GM12878 (cell line): ENCODE data around the gene ZNF428. TPM values are rescaled to one million over a fixed set of nuclear protein-coding genes. Genes with fewer than 3 reads are reported as not detected.

Experiments used
- ATAC-seq: fragments of 200-7000 bp; cut with Tn5 transposase; 3 replicates; pipeline ENCODE4 v1.9.1; 2020; ENCODE audit warnings: mild to moderate bottlenecking, moderate library complexity
- BruUV-seq: library from RNA; stranded (reverse); fragments of 400-500 nt; replicated peaks from 2 replicates; lab custom pipeline; 2021; lab: Mats Ljungman, UMichigan
- CTCF ChIA-PET: fragments of 300-600 bp; sonication (Branson Sonifier 250); formaldehyde crosslinking; extraction: SDS; loops from one replicate; lab custom pipeline; 2021; ENCODE audit warnings: inconsistent platforms; lab: Yijun Ruan, JAX
- POLR2A ChIA-PET: fragments of 350-600 bp; formaldehyde crosslinking; extraction: SDS; loops from one replicate; lab custom pipeline; 2021; ENCODE audit warnings: inconsistent platforms; lab: Charles Lee
- RAD21 ChIA-PET: fragments of 300-600 bp; sonication (Branson Sonifier 250); formaldehyde crosslinking; loops from one replicate; lab custom pipeline; 2023; ENCODE audit warnings: antibody characterized with exemption; ENCODE audit not compliant: unreplicated experiment; lab: Charles Lee
- SMC1A ChIA-PET: fragments of 300-600 bp; sonication (Branson Sonifier 250); formaldehyde crosslinking; loops from one replicate; lab custom pipeline; 2023; ENCODE audit not compliant: unreplicated experiment, uncharacterized antibody; lab: Charles Lee
- DNase-seq: peaks from one replicate; pipeline ENCODE4 v3.0.0-alpha.2; 2011; ENCODE audit warnings: low read depth, low spot score
- FAIRE-seq: peaks from 3 replicates; lab custom pipeline; 2011; peaks lifted over from hg19 to GRCh38; lab: Jason Lieb, UNC
- H2AFZ ChIP-seq: 2 replicates; pipeline ENCODE4 v1.6.0; 2011; ENCODE audit warnings: low read depth, low read length, control low read depth; ENCODE audit not compliant: control insufficient read depth
- H3K27ac ChIP-seq: 2 replicates; pipeline ENCODE4 v1.5.1; 2011; ENCODE audit warnings: control low read depth; ENCODE audit not compliant: control insufficient read depth, insufficient read depth
- H3K27me3 ChIP-seq, 2 experiments: replicated peaks in 1 of 2; 2 replicates each; pipeline versions ENCODE4 v1.6.0 to v1.6.1; 2011; ENCODE audit warnings: low read length in 1 of 2; ENCODE audit not compliant: control insufficient read depth in 2 of 2, insufficient read depth in 2 of 2
- H3K36me3 ChIP-seq, 2 experiments: 2 replicates each; pipeline ENCODE4 v1.5.1; 2011; ENCODE audit warnings: low read length in 1 of 2; ENCODE audit not compliant: control insufficient read depth in 2 of 2, insufficient read depth in 2 of 2
- H3K4me1 ChIP-seq: 2 replicates; pipeline ENCODE4 v1.6.1; 2011; ENCODE audit warnings: mild to moderate bottlenecking, low read length, moderate library complexity, mixed read lengths; ENCODE audit not compliant: control insufficient read depth, insufficient read depth
- H3K4me2 ChIP-seq: 2 replicates; pipeline ENCODE4 v1.6.0; 2011; ENCODE audit warnings: control low read depth; ENCODE audit not compliant: control insufficient read depth, insufficient read depth
- H3K4me3 ChIP-seq: fragments of 200-600 bp; sonication (generic); 2 replicates; pipeline ENCODE4 v1.5.1; 2016
- H3K79me2 ChIP-seq: 2 replicates; pipeline ENCODE4 v1.6.0; 2011; ENCODE audit warnings: low read length; ENCODE audit not compliant: control insufficient read depth, insufficient read depth
- H3K9ac ChIP-seq: 2 replicates; pipeline ENCODE4 v1.8.0; 2011; ENCODE audit warnings: low read length, control low read depth, mixed read lengths; ENCODE audit not compliant: control insufficient read depth, insufficient read depth
- H3K9me3 ChIP-seq: replicated peaks from 3 replicates; pipeline ENCODE4 v1.5.1; 2011; ENCODE audit warnings: mild to moderate bottlenecking, low read length; ENCODE audit not compliant: control insufficient read depth, insufficient read depth
- H4K20me1 ChIP-seq: 2 replicates; pipeline ENCODE4 v1.6.0; 2011; ENCODE audit not compliant: control insufficient read depth, insufficient read depth
- ATF3 ChIP-seq: IDR thresholded peaks from 2 replicates; pipeline ENCODE4 v1.6.1; 2011; ENCODE audit warnings: low read depth, mild to moderate bottlenecking, low read length, moderate library complexity, borderline replicate concordance; ENCODE audit errors: extremely low read depth
- CREB1 ChIP-seq: IDR thresholded peaks from 2 replicates; pipeline ENCODE4 v1.6.1; 2012; ENCODE audit warnings: low read depth, mild to moderate bottlenecking, inconsistent platforms
- MEF2B ChIP-seq: fragments of 450-650 bp; IDR thresholded peaks from 2 replicates; pipeline ENCODE4 v1.6.1; 2018; ENCODE audit warnings: mild to moderate bottlenecking, moderate library complexity; ENCODE audit not compliant: partially characterized antibody, poor library complexity, severe bottlenecking
- MLLT1 ChIP-seq: fragments of 450-650 bp; IDR thresholded peaks from 2 replicates; pipeline ENCODE4 v1.6.1; 2016; ENCODE audit warnings: mild to moderate bottlenecking
- SKIL ChIP-seq: fragments of 450-650 bp; IDR thresholded peaks from 2 replicates; pipeline ENCODE4 v1.6.1; 2017; ENCODE audit warnings: mild to moderate bottlenecking, low read depth, inconsistent platforms; ENCODE audit not compliant: poor library complexity, severe bottlenecking
- SP1 ChIP-seq: IDR thresholded peaks from one replicate; pipeline ENCODE4 v1.6.1; 2011; ENCODE audit warnings: low read depth, low read length
- WGBS: methylation state at CpG from one replicate; pipeline ENCODE4 v1.1.6; 2016; ENCODE audit warnings: low lambda C conversion rate; ENCODE audit not compliant: insufficient replicate concordance, insufficient coverage; ENCODE audit errors: missing lambda C conversion rate; 5-methylcytosine and 5-hydroxymethylcytosine counted together
- in situ Hi-C: fragments of 300-500 bp; cut with MboI; formaldehyde crosslinking; loops from 9 replicates; pipeline ENCODE4 v1.14.3; 2018; ENCODE audit warnings: mixed read lengths
- intact Hi-C: fragments of 100-400 bp; cut with micrococcal nuclease; formaldehyde crosslinking; loops from one replicate; pipeline ENCODE4 v1.14.2; 2022; ENCODE audit not compliant: unreplicated experiment
- polyA plus RNA-seq, 11 experiments: library from polyadenylated mRNA; depleted of rRNA in 4 of 11; unstranded in 6 of 11; stranded (reverse) in 5 of 11; fragments of >200 nt; fragmentation: Nextera tagmentation in 4 of 11; fragmentation: Illumina TruSeq in 1 of 11; extraction: Ambion mirVana in 4 of 11; extraction: Trizol in 1 of 11; gene quantifications; 1 replicate in 1 of 11; 2 replicates in 10 of 11; pipeline versions ENCODE4 v1.2.1 to v1.2.3, GENCODE V29; 2011 to 2016; ENCODE audit warnings: inconsistent platforms in 2 of 11, missing spikeins in 2 of 11, low read depth in 1 of 11
- total RNA-seq, 4 experiments: library from RNA; depleted of rRNA in 3 of 4; stranded (reverse); fragments of >200 nt in 3 of 4; fragmentation: Illumina TruSeq in 1 of 4; extraction: Trizol in 1 of 4; gene quantifications; 2 replicates each; pipeline versions ENCODE4 v1.2.1 to v1.2.3, GENCODE V29; 2013 to 2021

The ZNF428 gene
- total and polyA plus RNA-seq, 10 of the 15 experiments (the other 5 are each of a cell fraction or from before 2014, with no cell fraction given) = 0.27 to 57.8 (median 20.4) TPM

GRCh38 chr19:43667876-43668405 is 48.5 kb upstream of the ZNF428 start:
- H3K4me3 ChIP-seq = peak overlapping the region; percentile 59
- no peak for DNase-seq
- ATAC-seq = no peak
- 66% methylated on average over 29 of the region's 29 CpGs for WGBS
- RAD21 ChIA-PET = interaction anchor here (0.6 to 2.9 kb wide), 48 partner anchors 8 to 427 kb away, joined by 3 to 86 read pairs (median 4); partner anchors contain the start of genes IRGQ, KCNN4, PHLDB3 and SMG9
- in situ Hi-C loops = no loop called here
- no peaks in the 10 kb centered on the region for H3K36me3 ChIP-seq
- POLR2A ChIA-PET = interaction anchor here (0.6 to 1.6 kb wide), 19 partner anchors 10 to 267 kb away, joined by 3 to 13 read pairs (median 5); partner anchors contain the start of genes IRGQ, SMG9, ZNF45 and ZNF575
- TF ChIP-seq CREB1 (0 out of 2 replicates have a peak, but pooled peaks have one; percentile 26), MEF2B (peak; percentile 26), SP1 (peak; percentile 5), ATF3 (no peak), MLLT1 (peak; percentile 75; the same call in 1 of the 2 replicates), SKIL (peak; percentile 25)
- no TSS peak for BruUV-seq
- no peaks in the 10 kb centered on the region for H4K20me1 ChIP-seq
- no peaks in the 10 kb centered on the region for H3K27me3 ChIP-seq
- peaks cover 14% of the 10 kb centered on the region for H3K4me1 ChIP-seq
- H3K9me3 ChIP-seq = no peaks in the 10 kb centered on the region
- peak overlapping the region; percentile 85 for H3K4me2 ChIP-seq
- H3K79me2 ChIP-seq = no peaks in the 10 kb centered on the region
- SMC1A ChIA-PET = interaction anchor here (0.5 to 3.3 kb wide), 33 partner anchors 9 to 427 kb away, joined by 3 to 43 read pairs (median 4); partner anchors contain the start of genes IRGQ, KCNN4, ZNF224 and ZNF45
- H3K27ac ChIP-seq = no peak overlapping the region
- no peak for FAIRE-seq
- intact Hi-C loops = loop anchor here (2.0 to 5.0 kb wide), 3 partner anchors 57 to 111 kb away; no protein-coding TSS in a partner anchor
- peak overlapping the region; percentile 62 for H2AFZ ChIP-seq
- H3K9ac ChIP-seq = peak overlapping the region; percentile 38; the same call in 1 of the 2 replicates
- CTCF ChIA-PET = interaction anchor here (0.6 to 2.8 kb wide), 43 partner anchors 9 to 283 kb away, joined by 3 to 55 read pairs (median 4); partner anchors contain the start of genes IRGQ, KCNN4, SMG9 and XRCC1
